ENCODE measurements around the gene MGAT5.
A peak's percentile ranks its signal among the peaks of the same experiment; 100 is the strongest.

The MGAT5 gene

DNA sequence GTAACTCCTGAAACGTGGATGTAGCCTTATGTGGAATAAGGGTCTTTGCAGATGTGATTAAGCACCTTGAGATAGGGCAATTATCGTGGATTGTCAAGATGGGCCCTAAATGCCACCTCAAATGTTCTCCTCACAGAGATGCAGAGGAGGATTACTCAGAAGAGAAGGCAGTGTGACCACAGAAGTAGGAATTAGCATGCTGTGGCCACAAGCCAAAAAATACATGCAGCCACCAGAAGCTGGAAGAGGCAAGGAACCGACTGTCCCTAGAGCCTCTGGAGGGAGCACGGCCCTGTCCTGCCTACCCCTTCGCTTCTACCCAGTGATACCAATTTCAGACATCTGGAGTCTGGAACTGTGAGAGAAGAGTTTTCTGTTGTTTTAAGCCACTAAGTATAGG lies 47.3 kb upstream of the MGAT5 start:
- H3K4me2 ChIP-seq (ENCODE audit: low read length): no peak overlapping the region
- H3K4me1 ChIP-seq (ENCODE audit: insufficient read depth, low read length, severe bottlenecking): peaks cover 14% of the 10 kb centered on the region
- no peaks in the 10 kb centered on the region for H3K9me3 ChIP-seq (ENCODE audit: low read length)
- H3F3A ChIP-seq (ENCODE audit: insufficient read depth, low read length): 0 out of 2 replicates have a peak, but pooled peaks cover 7% of the 10 kb centered on the region
- TF ChIP-seq, protein P1, sequence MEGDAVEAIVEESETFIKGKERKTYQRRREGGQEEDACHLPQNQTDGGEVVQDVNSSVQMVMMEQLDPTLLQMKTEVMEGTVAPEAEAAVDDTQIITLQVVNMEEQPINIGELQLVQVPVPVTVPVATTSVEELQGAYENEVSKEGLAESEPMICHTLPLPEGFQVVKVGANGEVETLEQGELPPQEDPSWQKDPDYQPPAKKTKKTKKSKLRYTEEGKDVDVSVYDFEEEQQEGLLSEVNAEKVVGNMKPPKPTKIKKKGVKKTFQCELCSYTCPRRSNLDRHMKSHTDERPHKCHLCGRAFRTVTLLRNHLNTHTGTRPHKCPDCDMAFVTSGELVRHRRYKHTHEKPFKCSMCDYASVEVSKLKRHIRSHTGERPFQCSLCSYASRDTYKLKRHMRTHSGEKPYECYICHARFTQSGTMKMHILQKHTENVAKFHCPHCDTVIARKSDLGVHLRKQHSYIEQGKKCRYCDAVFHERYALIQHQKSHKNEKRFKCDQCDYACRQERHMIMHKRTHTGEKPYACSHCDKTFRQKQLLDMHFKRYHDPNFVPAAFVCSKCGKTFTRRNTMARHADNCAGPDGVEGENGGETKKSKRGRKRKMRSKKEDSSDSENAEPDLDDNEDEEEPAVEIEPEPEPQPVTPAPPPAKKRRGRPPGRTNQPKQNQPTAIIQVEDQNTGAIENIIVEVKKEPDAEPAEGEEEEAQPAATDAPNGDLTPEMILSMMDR (IDR thresholded peaks at IDR 0.05; ENCODE audit: low read length): no peak
- no peak for TF ChIP-seq EZH2 (IDR thresholded peaks at IDR 0.05; ENCODE audit: borderline replicate concordance, low read length)
- H3K36me3 ChIP-seq (ENCODE audit: insufficient read depth, low read length): no peaks in the 10 kb centered on the region
- no peak overlapping the region for H3K4me3 ChIP-seq (ENCODE audit: low read depth, low read length, poor library complexity, severe bottlenecking)
- no peaks in the 10 kb centered on the region for H3K9me2 ChIP-seq (ENCODE audit: low read depth, low read length)
- H4K20me1 ChIP-seq (ENCODE audit: insufficient read depth, low read length): no peaks in the 10 kb centered on the region
- no peak overlapping the region for H2AFZ ChIP-seq (ENCODE audit: low read length)
- peaks cover 10% of the 10 kb centered on the region; the same call in 1 of the 2 replicates for H3K79me2 ChIP-seq (ENCODE audit: insufficient read depth, low read length)
- H3K27ac ChIP-seq (ENCODE audit: low read depth, low read length, poor library complexity, severe bottlenecking): peak overlapping the region; percentile 29
- no peak overlapping the region for H3K9ac ChIP-seq (ENCODE audit: low read length)
- no peaks in the 10 kb centered on the region for H3K27me3 ChIP-seq (ENCODE audit: insufficient read depth, low read length)

GRCh38 chr2:134207589-134208209 lies 46.2 kb upstream of the MGAT5 start:
- Histone ChIP-seq H3K4me2 (ENCODE audit: low read length) (no peak overlapping the region), H3K9me3 (ENCODE audit: low read length) (no peaks in the 10 kb centered on the region), H3K36me3 (ENCODE audit: insufficient read depth, low read length) (no peaks in the 10 kb centered on the region), H3K9me2 (ENCODE audit: low read depth, low read length) (no peaks in the 10 kb centered on the region), H4K20me1 (ENCODE audit: insufficient read depth, low read length) (no peaks in the 10 kb centered on the region), H3K4me1 (ENCODE audit: insufficient read depth, low read length, severe bottlenecking) (peaks cover 14% of the 10 kb centered on the region), H3K9ac (ENCODE audit: low read length) (no peak overlapping the region), H3K27me3 (ENCODE audit: insufficient read depth, low read length) (no peaks in the 10 kb centered on the region), H2AFZ (ENCODE audit: low read length) (no peak overlapping the region), H3K27ac (ENCODE audit: low read depth, low read length, poor library complexity, severe bottlenecking) (peak overlapping the region; percentile 29), H3K79me2 (ENCODE audit: insufficient read depth, low read length) (peaks cover 10% of the 10 kb centered on the region; the same call in 1 of the 2 replicates), H3K4me3 (ENCODE audit: low read depth, low read length, poor library complexity, severe bottlenecking) (no peak overlapping the region), H3F3A (ENCODE audit: insufficient read depth, low read length) (0 out of 2 replicates have a peak, but pooled peaks cover 7% of the 10 kb centered on the region)
- no peak for TF ChIP-seq EZH2 (IDR thresholded peaks at IDR 0.05; ENCODE audit: borderline replicate concordance, low read length)
- TF ChIP-seq, protein P1 (IDR thresholded peaks at IDR 0.05; ENCODE audit: low read length): peak; percentile 85

DNA sequence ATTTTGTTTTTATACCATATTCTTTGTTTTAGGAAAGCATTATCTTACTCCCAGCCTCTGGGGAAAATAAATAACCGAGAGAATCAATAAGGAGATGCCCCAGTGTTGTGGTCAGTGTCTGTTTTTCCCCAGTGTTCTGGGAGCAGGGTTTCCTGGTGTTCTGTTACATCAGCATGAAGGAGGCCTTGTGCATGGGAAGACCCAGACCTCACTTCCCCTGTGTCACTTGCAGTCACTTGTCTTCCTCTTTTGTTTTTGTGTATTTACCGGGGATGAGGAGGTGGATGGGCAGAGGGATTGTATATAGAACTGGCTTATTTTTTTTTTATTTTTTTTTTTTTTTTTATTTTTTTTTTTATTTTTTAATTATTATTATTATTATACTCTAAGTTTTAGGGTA lies 45.0 kb upstream of the MGAT5 start:
- Histone ChIP-seq H3K79me2 (ENCODE audit: insufficient read depth, low read length) (0 out of 2 replicates have a peak, but pooled peaks cover 16% of the 10 kb centered on the region), H3F3A (ENCODE audit: insufficient read depth, low read length) (0 out of 2 replicates have a peak, but pooled peaks cover 7% of the 10 kb centered on the region), H3K4me1 (ENCODE audit: insufficient read depth, low read length, severe bottlenecking) (peaks cover 14% of the 10 kb centered on the region), H3K9me2 (ENCODE audit: low read depth, low read length) (no peaks in the 10 kb centered on the region), H3K9ac (ENCODE audit: low read length) (no peak overlapping the region), H3K9me3 (ENCODE audit: low read length) (no peaks in the 10 kb centered on the region), H4K20me1 (ENCODE audit: insufficient read depth, low read length) (no peaks in the 10 kb centered on the region), H3K27me3 (ENCODE audit: insufficient read depth, low read length) (no peaks in the 10 kb centered on the region), H2AFZ (ENCODE audit: low read length) (no peak overlapping the region), H3K27ac (ENCODE audit: low read depth, low read length, poor library complexity, severe bottlenecking) (no peak overlapping the region), H3K4me2 (ENCODE audit: low read length) (no peak overlapping the region), H3K4me3 (ENCODE audit: low read depth, low read length, poor library complexity, severe bottlenecking) (no peak overlapping the region), H3K36me3 (ENCODE audit: insufficient read depth, low read length) (peaks cover 3% of the 10 kb centered on the region; the same call in 1 of the 2 replicates)
- TF ChIP-seq, protein P1 (IDR thresholded peaks at IDR 0.05; ENCODE audit: low read length): no peak
